Mucosa of gallbladder (tissue), 1 donor: ENCODE results near the gene EPB41L5. TPM values are rescaled to one million over a fixed set of nuclear protein-coding genes. Genes with fewer than 3 reads are reported as not detected.

Experiments used
- DNase-seq: peaks from one replicate; pipeline ENCODE4 v3.0.0-alpha.2; 2020; ENCODE audit warnings: low spot score
- total RNA-seq: library from RNA; stranded (reverse); gene quantifications from one replicate; pipeline ENCODE4 v1.2.1, GENCODE V29; 2021
- donor health status: DM: no; HTN: no; CAD: no.

Gene EPB41L5
- total RNA-seq, 1 donor from 2014 or later: 27.4 TPM

GRCh38 chr2:120224735-120225548, 212.1 kb downstream of the EPB41L5 start:
- no peak for DNase-seq

GRCh38 chr2:120225549-120226065, 212.7 kb downstream of the EPB41L5 start:
- DNase-seq: no peak

GRCh38 chr2:120226316-120226715, 213.4 kb downstream of the EPB41L5 start:
- DNase-seq: no peak

GRCh38 chr2:120227111-120227991, 214.5 kb downstream of the EPB41L5 start:
- no peak for DNase-seq

- no peak for DNase-seq
Measured at GRCh38 chr2:120228503-120228902, 215.6 kb downstream of the EPB41L5 start.

Other genes starting within 250 kb of the EPB41L5 start
- 21.6 TPM for gene TMEM185B, start 210.3 kb downstream of the EPB41L5 start, total RNA-seq
- 48.1 TPM for gene RALB, start 239.8 kb downstream of the EPB41L5 start, total RNA-seq